HepG2 (cell line): ENCODE results near the gene SERTAD1. TPM values are rescaled to one million over a fixed set of nuclear protein-coding genes. Genes with fewer than 3 reads are reported as not detected.
A peak's percentile ranks its signal among the peaks of the same experiment; 100 is the strongest.

ENCODE experiments used
- CENPT ChIP-seq: sonication (generic); formaldehyde crosslinking; IDR thresholded peaks from 2 replicates; pipeline ENCODE4 v1.8.0; 2022; ENCODE audit warnings: low read depth, mild to moderate bottlenecking, moderate library complexity, missing genetic modification reagents
- CREM ChIP-seq, 2 experiments: sonication (generic) in 1 of 2; formaldehyde crosslinking in 1 of 2; IDR thresholded peaks; 2 replicates each; pipeline versions ENCODE4 v1.4.0 to v1.6.1; 2016 to 2020; ENCODE audit warnings: antibody characterized with exemption in 1 of 2, mild to moderate bottlenecking in 1 of 2, missing genetic modification reagents in 1 of 2
- FLYWCH1 ChIP-seq: sonication (generic); formaldehyde crosslinking; IDR thresholded peaks from 2 replicates; pipeline ENCODE4 v1.8.1; 2023; ENCODE audit warnings: mild to moderate bottlenecking, missing genetic modification reagents
- GPBP1L1 ChIP-seq: sonication (generic); formaldehyde crosslinking; IDR thresholded peaks from 2 replicates; pipeline ENCODE4 v1.5.0; 2020; ENCODE audit warnings: mild to moderate bottlenecking, missing genetic modification reagents
- HBP1 ChIP-seq: IDR thresholded peaks from 2 replicates; pipeline ENCODE4 v1.6.1; 2016; ENCODE audit warnings: low read depth, control low read depth
- HNRNPLL ChIP-seq: fragments of 200-400 bp; formaldehyde crosslinking; IDR thresholded peaks from 2 replicates; pipeline ENCODE4 v1.6.1; 2017; ENCODE audit warnings: mild to moderate bottlenecking, low read depth, low read length; ENCODE audit not compliant: poor library complexity, severe bottlenecking
- MAX ChIP-seq: IDR thresholded peaks from 2 replicates; pipeline ENCODE4 v1.6.1; 2012; ENCODE audit warnings: inconsistent platforms
- MYNN ChIP-seq: sonication (generic); formaldehyde crosslinking; IDR thresholded peaks from 2 replicates; pipeline ENCODE4 v1.4.0; 2020; ENCODE audit warnings: mild to moderate bottlenecking, low read depth, missing genetic modification reagents
- NFYC ChIP-seq: IDR thresholded peaks from 2 replicates; pipeline ENCODE4 v1.6.1; 2016; ENCODE audit warnings: missing genetic modification reagents, missing compliant biosample characterization
- NR0B2 ChIP-seq: sonication (generic); formaldehyde crosslinking; IDR thresholded peaks from 2 replicates; pipeline ENCODE4 v1.4.0; 2020; ENCODE audit warnings: mild to moderate bottlenecking, missing genetic modification reagents
- REL ChIP-seq: sonication (generic); formaldehyde crosslinking; conservative IDR thresholded peaks from 2 replicates; pipeline ENCODE4 v1.8.0; 2022; ENCODE audit warnings: mild to moderate bottlenecking, missing genetic modification reagents, moderate library complexity
- SNAPC2 ChIP-seq: sonication (generic); formaldehyde crosslinking; IDR thresholded peaks from 2 replicates; pipeline ENCODE4 v1.8.1; 2022; ENCODE audit warnings: mild to moderate bottlenecking, missing genetic modification reagents
- SOX13 ChIP-seq, 3 experiments: fragments of 450-650 bp in 1 of 3; sonication (generic) in 1 of 3; formaldehyde crosslinking in 1 of 3; IDR thresholded peaks in 2 of 3; conservative IDR thresholded peaks in 1 of 3; 2 replicates each; pipeline versions ENCODE4 v1.5.0 to v1.6.1; 2016 to 2020; ENCODE audit warnings: antibody characterized with exemption in 1 of 3, mild to moderate bottlenecking in 1 of 3, missing compliant biosample characterization in 1 of 3, missing genetic modification reagents in 1 of 3, moderate library complexity in 1 of 3
- TBX2 ChIP-seq: sonication (generic); formaldehyde crosslinking; IDR thresholded peaks from 2 replicates; pipeline ENCODE4 v1.5.0; 2020; ENCODE audit warnings: missing genetic modification reagents, mild to moderate bottlenecking, borderline replicate concordance
- THAP11 ChIP-seq: IDR thresholded peaks from 2 replicates; pipeline ENCODE4 v1.6.1; 2016; ENCODE audit warnings: missing biosample characterization, missing genetic modification reagents
- U2AF1 ChIP-seq: fragments of 200-400 bp; formaldehyde crosslinking; optimal IDR thresholded peaks from 2 replicates; pipeline ENCODE3; 2017; ENCODE audit warnings: mild to moderate bottlenecking, low read depth, low read length
- ZNF180 ChIP-seq: sonication (generic); formaldehyde crosslinking; IDR thresholded peaks from 2 replicates; pipeline ENCODE4 v1.4.0; 2020; ENCODE audit warnings: low read depth, missing genetic modification reagents, borderline replicate concordance
- ZNF24 ChIP-seq: fragments of 450-650 bp; IDR thresholded peaks from 2 replicates; pipeline ENCODE4 v1.6.1; 2017; ENCODE audit warnings: antibody characterized with exemption, mild to moderate bottlenecking
- ZNF335 ChIP-seq: sonication (generic); formaldehyde crosslinking; IDR thresholded peaks from 2 replicates; pipeline ENCODE4 v1.4.0; 2020; ENCODE audit warnings: missing genetic modification reagents
- ZNF441 ChIP-seq: sonication (generic); formaldehyde crosslinking; IDR thresholded peaks from 2 replicates; pipeline ENCODE4 v1.7.0; 2021; ENCODE audit warnings: missing genetic modification reagents, borderline replicate concordance
- ZNF775 ChIP-seq: sonication (generic); formaldehyde crosslinking; IDR thresholded peaks from 2 replicates; pipeline ENCODE4 v1.4.0; 2020; ENCODE audit warnings: missing genetic modification reagents, mild to moderate bottlenecking, moderate library complexity, borderline replicate concordance
- polyA plus RNA-seq, 8 experiments: library from polyadenylated mRNA; depleted of rRNA in 3 of 8; stranded (reverse) in 7 of 8; unstranded in 1 of 8; fragments of >200 nt; fragmentation: Illumina TruSeq in 4 of 8; extraction: Trizol in 4 of 8; gene quantifications; 2 replicates each; pipeline versions ENCODE4 v1.2.1 to v1.2.3, GENCODE V29; 2011 to 2016; ENCODE audit warnings: low read depth in 4 of 8, missing spikeins in 1 of 8, mixed read lengths in 1 of 8; ENCODE audit not compliant: insufficient read depth in 1 of 8
- total RNA-seq, 5 experiments: library from RNA; depleted of rRNA; stranded (reverse); fragments of >200 nt; fragmentation: Illumina TruSeq; extraction: Trizol; gene quantifications; 2 replicates each; pipeline ENCODE4 v1.2.3, GENCODE V29; 2016; ENCODE audit warnings: low read depth in 1 of 5
- TF ChIP-seq, protein P1 (sequence below): sonication (generic); formaldehyde crosslinking; IDR thresholded peaks from 2 replicates; pipeline ENCODE4 v1.5.1; 2020; ENCODE audit warnings: missing genetic modification reagents, mild to moderate bottlenecking, borderline replicate concordance

Gene SERTAD1
- total and polyA plus RNA-seq, 2 of the 13 experiments (the other 11 are each of a cell fraction or from before 2014, with no cell fraction given): 4.3 to 4.5 TPM

DNA sequence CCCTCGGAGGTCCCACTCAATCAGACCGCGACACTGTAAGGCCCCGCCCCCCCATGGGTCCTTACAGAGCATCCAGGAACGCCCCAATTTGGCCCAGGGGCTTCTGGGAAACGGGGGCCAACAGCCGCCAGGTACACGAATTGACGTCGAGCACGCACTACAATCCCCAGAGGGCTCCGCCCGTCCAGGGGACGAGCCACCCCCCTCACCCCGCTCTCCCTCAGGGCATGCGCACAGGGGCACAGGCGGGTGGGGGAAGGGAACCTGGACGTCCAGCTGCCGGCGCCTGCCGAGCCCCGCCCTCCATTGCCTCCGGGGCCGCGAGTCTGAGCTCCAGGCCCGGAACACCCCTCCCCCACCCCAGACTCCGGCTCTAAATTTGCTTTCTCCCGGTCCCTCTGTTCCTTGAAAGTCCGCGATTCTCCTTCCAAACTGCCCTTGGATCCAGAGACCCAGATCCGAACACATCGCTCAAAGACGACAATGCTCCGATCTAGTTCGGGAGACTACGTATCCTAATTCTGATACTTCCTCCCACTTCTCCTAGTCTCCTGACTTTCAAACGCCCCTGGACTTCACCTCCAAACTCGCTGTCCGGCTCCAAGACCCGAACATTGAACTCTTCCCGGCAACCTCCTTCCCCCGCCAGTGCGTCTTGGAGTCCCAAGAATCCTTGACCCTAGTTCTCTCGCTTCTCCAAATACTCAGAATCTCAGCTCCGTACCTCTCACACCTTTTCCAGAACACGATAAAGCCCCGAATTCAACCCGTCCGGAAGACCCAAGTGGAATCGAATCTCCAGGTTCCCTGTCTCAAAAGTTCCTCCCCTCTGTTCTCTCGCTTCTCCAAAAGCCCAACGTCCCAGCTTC is 17.6 kb upstream of the SERTAD1 start (continued):
- TF ChIP-seq CREM (IDR thresholded peaks at IDR 0.05) (peak; percentile 79), CREM (CRISPR knock-in tag; IDR thresholded peaks at IDR 0.05) (no peak), ZNF441 (CRISPR knock-in tag) (0 out of 2 replicates have a peak, but pooled peaks have one; percentile 28), CENPT (CRISPR knock-in tag) (no peak), FLYWCH1 (CRISPR knock-in tag) (no peak), MAX (peak; percentile 66; the same call in 1 of the 2 replicates), GPBP1L1 (no peak), REL (CRISPR knock-in tag) (no peak), ZNF335 (CRISPR knock-in tag) (peak; percentile 94), U2AF1 (no peak), THAP11 (CRISPR knock-in tag) (peak; percentile 97), HNRNPLL (peak; percentile 67), ZNF180 (no peak), NFYC (CRISPR knock-in tag) (peak; percentile 61), SNAPC2 (CRISPR knock-in tag) (no peak), ZNF24 (no peak), SOX13 (IDR thresholded peaks at IDR 0.05) (no peak), SOX13 (CRISPR knock-in tag; conservative IDR thresholded peaks at IDR 0.05 in 1 of 2, IDR thresholded peaks at IDR 0.05 in 1 of 2) (peak in 1 of 2 experiments; percentile 55; a peak in 1 of 4 replicates), ZNF775 (no peak), HBP1 (CRISPR knock-in tag) (peak; percentile 73; the same call in 1 of the 2 replicates), MYNN (CRISPR knock-in tag) (no peak), NR0B2 (CRISPR knock-in tag) (no peak; the same call in 1 of the 2 replicates), TBX2 (0 out of 2 replicates have a peak, but pooled peaks have one; percentile 50)
- TF ChIP-seq, protein P1, sequence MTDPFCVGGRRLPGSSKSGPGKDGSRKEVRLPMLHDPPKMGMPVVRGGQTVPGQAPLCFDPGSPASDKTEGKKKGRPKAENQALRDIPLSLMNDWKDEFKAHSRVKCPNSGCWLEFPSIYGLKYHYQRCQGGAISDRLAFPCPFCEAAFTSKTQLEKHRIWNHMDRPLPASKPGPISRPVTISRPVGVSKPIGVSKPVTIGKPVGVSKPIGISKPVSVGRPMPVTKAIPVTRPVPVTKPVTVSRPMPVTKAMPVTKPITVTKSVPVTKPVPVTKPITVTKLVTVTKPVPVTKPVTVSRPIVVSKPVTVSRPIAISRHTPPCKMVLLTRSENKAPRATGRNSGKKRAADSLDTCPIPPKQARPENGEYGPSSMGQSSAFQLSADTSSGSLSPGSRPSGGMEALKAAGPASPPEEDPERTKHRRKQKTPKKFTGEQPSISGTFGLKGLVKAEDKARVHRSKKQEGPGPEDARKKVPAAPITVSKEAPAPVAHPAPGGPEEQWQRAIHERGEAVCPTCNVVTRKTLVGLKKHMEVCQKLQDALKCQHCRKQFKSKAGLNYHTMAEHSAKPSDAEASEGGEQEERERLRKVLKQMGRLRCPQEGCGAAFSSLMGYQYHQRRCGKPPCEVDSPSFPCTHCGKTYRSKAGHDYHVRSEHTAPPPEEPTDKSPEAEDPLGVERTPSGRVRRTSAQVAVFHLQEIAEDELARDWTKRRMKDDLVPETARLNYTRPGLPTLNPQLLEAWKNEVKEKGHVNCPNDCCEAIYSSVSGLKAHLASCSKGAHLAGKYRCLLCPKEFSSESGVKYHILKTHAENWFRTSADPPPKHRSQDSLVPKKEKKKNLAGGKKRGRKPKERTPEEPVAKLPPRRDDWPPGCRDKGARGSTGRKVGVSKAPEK (CRISPR knock-in tag): no peak
